ENCODE measurements around the gene MGME1.
"Not testable (repeated sequence)": the region's sequence is repeated elsewhere in the genome, so short reads cannot be mapped to it uniquely, and the experiment has no call there.

MGME1 gene

DNA sequence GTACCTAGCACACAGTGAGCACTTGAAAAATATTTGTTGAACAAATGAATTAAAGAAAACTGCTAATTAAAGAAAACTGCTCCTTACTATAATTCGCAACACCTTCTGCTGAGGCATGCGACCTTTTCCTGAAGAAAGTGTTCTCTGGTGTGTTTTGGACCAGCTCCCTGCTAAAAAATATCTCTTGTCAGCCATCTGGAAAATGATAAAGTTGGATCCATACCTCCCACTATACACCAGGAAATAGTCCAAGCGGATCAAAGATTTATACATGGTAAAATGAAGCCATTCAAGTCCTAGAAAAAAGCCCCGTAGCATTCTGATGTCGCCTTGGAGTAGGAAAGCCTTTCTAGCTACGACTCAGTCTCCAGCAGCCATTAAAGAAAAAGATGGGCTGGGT, 45.6 kb downstream of the MGME1 start:
- TF ChIP-seq, protein P1, sequence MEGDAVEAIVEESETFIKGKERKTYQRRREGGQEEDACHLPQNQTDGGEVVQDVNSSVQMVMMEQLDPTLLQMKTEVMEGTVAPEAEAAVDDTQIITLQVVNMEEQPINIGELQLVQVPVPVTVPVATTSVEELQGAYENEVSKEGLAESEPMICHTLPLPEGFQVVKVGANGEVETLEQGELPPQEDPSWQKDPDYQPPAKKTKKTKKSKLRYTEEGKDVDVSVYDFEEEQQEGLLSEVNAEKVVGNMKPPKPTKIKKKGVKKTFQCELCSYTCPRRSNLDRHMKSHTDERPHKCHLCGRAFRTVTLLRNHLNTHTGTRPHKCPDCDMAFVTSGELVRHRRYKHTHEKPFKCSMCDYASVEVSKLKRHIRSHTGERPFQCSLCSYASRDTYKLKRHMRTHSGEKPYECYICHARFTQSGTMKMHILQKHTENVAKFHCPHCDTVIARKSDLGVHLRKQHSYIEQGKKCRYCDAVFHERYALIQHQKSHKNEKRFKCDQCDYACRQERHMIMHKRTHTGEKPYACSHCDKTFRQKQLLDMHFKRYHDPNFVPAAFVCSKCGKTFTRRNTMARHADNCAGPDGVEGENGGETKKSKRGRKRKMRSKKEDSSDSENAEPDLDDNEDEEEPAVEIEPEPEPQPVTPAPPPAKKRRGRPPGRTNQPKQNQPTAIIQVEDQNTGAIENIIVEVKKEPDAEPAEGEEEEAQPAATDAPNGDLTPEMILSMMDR (IDR thresholded peaks at IDR 0.05; ENCODE audit: borderline replicate concordance, control extremely low read depth, extremely low read depth, insufficient read depth, missing control alignments) = no peak
- no peak for DNase-seq (ENCODE audit: low spot score)
- in situ Hi-C loops (cut with MboI; ENCODE audit: low sequenced_read_pairs, unreplicated experiment) = no loop called here

DNA sequence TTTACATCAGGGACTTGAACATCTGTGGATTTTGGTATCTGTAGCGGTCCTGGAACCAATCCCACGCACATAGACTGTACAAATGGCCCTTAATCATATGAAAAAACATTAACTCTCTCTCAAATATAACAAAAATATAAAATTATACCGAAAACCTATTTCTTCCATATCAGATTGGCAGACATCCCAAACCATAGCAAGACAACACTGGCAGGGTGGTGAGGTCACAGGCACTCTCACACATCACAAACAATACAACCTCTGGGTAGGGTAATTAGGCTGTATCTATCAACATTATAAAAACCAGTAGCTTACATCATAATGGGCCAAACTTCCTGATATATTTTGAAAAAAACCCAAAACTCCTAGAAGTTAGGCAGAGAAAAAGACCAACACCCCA, 48.0 kb downstream of the MGME1 start:
- TF ChIP-seq, protein P1 (IDR thresholded peaks at IDR 0.05; ENCODE audit: borderline replicate concordance, control extremely low read depth, extremely low read depth, insufficient read depth, missing control alignments) = no peak
- DNase-seq (ENCODE audit: low spot score) = no peak
- in situ Hi-C loops (cut with MboI; ENCODE audit: low sequenced_read_pairs, unreplicated experiment) = no loop called here

DNA sequence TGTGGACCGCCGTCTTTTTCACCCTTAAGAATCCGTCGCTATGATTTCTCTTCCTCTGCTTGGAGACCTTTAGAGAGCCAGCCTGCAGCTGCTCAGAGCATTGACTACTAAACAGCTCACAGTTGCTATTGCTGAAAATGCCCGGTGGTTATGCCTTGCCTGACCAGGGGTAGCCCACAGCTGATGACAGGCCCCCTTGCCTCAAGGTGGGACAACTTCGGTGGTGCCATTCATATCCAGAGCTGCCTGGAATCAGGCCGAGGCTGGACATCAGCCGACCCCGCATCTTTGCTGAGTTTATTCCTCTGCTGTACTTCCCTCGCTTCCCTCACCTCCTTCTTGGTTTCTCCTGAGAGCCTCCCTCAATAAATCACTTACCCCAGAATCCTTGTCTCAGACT, 49.3 kb downstream of the MGME1 start:
- TF ChIP-seq, protein P1 (IDR thresholded peaks at IDR 0.05; ENCODE audit: borderline replicate concordance, control extremely low read depth, extremely low read depth, insufficient read depth, missing control alignments) = no peak
- DNase-seq (ENCODE audit: low spot score) = no peak
- in situ Hi-C loops (cut with MboI; ENCODE audit: low sequenced_read_pairs, unreplicated experiment) = no loop called here

DNA sequence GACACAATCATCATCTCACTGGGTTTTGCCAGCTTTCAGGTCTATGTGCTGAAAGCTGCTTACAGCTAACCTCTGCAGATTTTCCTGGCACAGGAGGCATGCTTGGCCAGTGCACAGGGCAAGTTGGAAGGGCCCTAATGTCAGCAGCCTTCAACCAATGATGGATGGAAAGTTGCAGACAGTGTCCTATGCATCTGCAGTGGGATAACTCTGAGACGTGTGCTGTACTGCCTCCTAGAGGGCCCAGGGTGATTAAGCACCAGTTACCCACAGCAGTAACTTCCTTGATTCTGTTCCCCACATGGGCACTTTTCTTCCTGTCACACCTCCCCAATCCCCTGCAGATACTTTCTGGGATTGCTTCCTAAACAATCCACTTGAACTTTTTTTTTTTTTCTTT, 50.2 kb downstream of the MGME1 start:
- in situ Hi-C loops (cut with MboI; ENCODE audit: low sequenced_read_pairs, unreplicated experiment) = no loop called here
- DNase-seq (ENCODE audit: low spot score) = peak; percentile 79
- TF ChIP-seq, protein P1 (IDR thresholded peaks at IDR 0.05; ENCODE audit: borderline replicate concordance, control extremely low read depth, extremely low read depth, insufficient read depth, missing control alignments) = peak; percentile 73

GRCh38 chr20:18020931-18021330, 52.1 kb downstream of the MGME1 start:
- in situ Hi-C loops (cut with MboI; ENCODE audit: low sequenced_read_pairs, unreplicated experiment) = no loop called here
- TF ChIP-seq, protein P1 (IDR thresholded peaks at IDR 0.05; ENCODE audit: borderline replicate concordance, control extremely low read depth, extremely low read depth, insufficient read depth, missing control alignments) = no peak
- DNase-seq (ENCODE audit: low spot score) = no peak

DNA sequence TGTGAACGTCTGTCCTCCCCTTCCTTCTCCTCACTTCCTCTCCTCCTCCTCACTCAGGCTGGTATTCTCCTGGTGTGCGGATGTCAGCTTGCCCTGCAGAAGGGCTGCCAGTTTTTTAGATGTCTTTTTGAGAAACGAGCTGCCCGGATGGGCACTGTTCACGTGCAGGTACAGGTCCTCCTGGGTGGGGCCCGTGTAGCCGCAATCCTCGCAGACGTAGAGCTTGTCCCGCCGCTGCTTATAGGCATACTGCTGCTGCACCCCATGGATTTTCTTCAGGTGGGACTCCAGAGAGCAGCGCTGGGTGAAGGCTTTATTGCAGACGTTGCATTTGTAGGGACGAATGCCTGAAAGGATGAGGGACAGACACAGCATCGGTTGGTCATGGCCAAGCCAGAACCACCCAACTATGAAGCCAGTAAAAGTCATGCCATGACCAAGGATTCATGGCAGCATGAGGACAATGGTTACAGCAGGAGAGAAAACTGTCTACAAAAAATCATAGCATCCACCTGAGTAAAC, 55.8 kb downstream of the MGME1 start:
- TF ChIP-seq, protein P1 (IDR thresholded peaks at IDR 0.05; ENCODE audit: borderline replicate concordance, control extremely low read depth, extremely low read depth, insufficient read depth, missing control alignments) = no peak
- DNase-seq (ENCODE audit: low spot score) = no peak
- in situ Hi-C loops (cut with MboI; ENCODE audit: low sequenced_read_pairs, unreplicated experiment) = no loop called here

- in situ Hi-C loops (cut with MboI; ENCODE audit: low sequenced_read_pairs, unreplicated experiment); DNase-seq (ENCODE audit: low spot score): not testable (repeated sequence)
These were observed 58.2 kb downstream of the MGME1 start for GRCh38 chr20:18027011-18027410.
